ENCODE results near the gene DNASE1L1.

The DNASE1L1 gene

GRCh38 chrX:154436374-154436982 lies 27.4 kb upstream of the DNASE1L1 start:
- peak; percentile 24 for DNase-seq

GRCh38 chrX:154435171-154435733 lies 26.2 kb upstream of the DNASE1L1 start:
- no peak for DNase-seq

GRCh38 chrX:154434394-154435168 lies 25.5 kb upstream of the DNASE1L1 start:
- DNase-seq = no peak

DNA sequence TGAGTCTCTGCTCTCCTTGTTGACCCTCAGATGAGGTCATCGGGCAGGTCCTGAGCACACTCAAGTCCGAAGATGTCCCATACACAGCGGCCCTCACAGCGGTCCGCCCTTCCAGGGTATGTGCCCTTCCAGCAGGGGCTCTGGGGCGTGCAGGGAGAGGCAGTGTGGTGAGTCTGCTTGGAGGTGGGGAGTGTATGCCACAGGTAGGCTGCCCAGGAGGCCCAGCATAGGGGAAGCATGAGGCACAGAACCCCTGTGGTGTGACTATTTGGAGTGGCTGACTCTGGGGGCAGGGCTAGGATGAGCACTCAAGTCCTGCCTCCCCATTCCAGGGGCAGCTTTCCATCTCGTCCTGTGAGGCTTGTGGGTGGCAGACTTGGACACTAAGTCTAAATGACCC lies 24.6 kb upstream of the DNASE1L1 start:
- no peak for DNase-seq

- no peak for DNase-seq
Measured at GRCh38 chrX:154432210-154432609, 23.2 kb upstream of the DNASE1L1 start.

GRCh38 chrX:154431341-154431740 lies 22.3 kb upstream of the DNASE1L1 start:
- DNase-seq = no peak

DNA sequence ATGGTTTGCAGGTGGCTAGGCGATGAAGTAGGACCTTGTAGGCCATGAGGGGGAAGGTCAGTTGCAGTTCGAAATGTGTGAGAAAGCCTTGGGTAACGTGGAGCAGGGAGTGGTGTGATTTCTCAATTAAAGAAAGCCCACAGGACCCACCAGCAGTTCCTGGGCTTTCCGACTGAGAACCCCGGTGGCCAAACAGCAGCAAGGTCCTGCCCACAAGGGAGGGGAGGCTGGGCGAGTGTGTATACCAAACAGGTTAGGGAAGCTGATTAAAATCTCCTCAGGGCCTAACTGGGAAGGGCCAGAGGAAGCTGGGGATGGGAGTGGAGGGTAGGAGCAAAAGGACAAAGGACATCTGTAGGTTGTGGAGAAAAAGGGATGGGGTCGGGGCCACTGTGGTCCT lies 21.9 kb upstream of the DNASE1L1 start:
- no peak for DNase-seq

DNA sequence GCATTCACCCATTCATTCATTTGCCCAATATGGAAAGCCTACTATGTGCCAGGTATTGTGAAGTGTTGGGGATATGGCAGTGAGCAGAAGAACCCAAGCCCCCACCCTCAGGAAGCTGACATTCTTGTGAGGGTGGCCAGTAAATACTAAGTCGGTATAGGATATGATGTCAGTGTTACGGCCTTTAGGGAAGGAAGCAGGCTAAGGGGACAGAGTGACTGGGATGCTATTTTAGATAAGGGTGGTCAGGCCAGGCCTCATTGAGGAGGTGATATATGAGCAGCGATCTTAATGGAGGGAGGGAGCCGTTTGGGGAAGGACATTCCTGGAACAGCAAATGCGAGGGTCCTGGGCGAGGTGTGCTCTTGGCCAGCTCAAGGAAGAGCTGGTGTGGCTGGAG lies 21.4 kb upstream of the DNASE1L1 start:
- no peak for DNase-seq

DNA sequence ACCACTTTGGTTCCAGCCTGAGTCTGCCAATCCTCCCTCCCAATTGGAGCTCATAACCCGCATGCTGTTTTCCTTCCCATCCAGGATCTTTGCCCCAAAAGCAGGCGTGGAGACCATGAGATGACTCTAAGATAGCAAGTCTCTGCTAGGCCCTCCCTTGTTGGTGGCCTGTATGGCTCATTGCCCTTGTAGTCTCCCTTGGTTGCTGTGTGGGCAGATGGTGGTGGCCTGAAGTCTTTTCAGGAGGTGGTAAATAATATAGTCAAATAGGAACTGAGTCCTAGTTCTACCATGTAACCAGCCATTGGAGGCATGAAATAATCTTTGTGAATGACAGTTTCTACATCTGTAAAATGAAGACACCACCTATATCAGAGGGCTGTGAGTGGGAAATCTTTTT lies 20.7 kb upstream of the DNASE1L1 start:
- DNase-seq = no peak

GRCh38 chrX:154428176-154429171 lies 19.4 kb upstream of the DNASE1L1 start, which contains the start of gene ATP6AP1:
Gene ATP6AP1 (plus strand): TSS chrX:154428677. CDS start chrX:154428693, 16 bp downstream.
- peak; percentile 82 for DNase-seq

DNA sequence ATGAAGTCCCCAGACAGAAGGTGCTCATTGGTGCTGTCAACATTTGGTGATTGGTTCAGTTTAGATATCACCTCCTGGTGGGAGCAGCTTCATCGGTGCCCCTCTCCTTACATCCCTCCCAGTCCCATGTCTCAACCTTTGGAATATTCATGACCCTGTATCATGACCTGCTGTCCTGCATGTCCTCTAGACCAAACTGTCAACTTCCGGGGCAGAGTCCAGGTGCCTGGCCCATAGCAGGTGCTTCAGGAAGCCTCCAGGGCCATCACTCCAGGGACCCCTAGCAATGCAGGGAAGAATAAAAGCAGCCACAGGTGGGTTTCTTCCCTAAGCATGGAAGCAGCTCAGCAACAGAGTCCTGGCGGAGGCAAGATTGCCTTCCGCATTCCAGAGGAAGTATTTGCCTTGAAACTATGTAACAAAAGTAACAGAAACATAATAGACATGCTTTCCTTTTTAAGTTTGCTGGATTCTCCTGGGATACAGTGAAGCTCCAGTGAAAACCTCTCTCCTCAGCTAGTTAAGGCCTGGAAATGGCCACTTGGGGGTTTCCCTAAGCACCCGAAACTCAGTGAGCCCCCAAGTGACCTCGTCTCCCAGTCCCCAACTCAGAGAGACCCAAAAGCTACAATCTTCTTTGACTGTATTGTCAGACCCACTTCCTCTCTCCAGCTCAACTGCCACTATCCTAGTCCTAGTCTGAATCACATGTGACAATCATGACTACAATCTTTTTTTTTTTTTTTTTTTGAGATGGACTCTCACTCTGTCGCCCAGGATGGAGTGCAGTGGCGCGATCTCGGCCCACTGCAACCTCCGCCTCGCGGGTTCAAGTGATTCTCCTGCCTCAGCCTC lies 18.1 kb upstream of the DNASE1L1 start:
- DNase-seq = no peak

- no peak for DNase-seq
Measured at GRCh38 chrX:154420402-154420756, 11.3 kb upstream of the DNASE1L1 start.

- DNase-seq = no peak
Measured at GRCh38 chrX:154419688-154420401, 10.8 kb upstream of the DNASE1L1 start.

DNA sequence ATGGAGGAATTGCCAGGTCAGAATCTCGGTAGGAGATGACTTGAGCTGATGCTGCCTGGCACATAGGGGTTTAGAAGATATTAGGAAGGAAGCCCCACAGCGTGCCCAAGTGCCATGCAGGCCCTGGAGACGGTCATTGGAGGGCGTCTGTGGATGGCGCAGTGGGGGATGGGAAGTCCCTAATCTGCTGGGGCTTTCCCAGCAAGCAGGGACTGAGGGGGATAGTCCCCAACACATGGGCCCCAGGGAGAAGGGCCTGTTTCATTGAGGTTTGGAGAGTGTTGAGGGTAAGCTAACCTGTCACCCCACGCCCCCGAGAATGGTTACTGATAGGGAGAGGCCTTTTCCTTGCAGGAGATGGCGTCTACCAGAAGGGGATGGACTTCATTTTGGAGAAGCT lies 10.1 kb upstream of the DNASE1L1 start:
- DNase-seq = no peak

GRCh38 chrX:154417157-154417556 lies 8.1 kb upstream of the DNASE1L1 start:
- DNase-seq = peak; percentile 24

DNA sequence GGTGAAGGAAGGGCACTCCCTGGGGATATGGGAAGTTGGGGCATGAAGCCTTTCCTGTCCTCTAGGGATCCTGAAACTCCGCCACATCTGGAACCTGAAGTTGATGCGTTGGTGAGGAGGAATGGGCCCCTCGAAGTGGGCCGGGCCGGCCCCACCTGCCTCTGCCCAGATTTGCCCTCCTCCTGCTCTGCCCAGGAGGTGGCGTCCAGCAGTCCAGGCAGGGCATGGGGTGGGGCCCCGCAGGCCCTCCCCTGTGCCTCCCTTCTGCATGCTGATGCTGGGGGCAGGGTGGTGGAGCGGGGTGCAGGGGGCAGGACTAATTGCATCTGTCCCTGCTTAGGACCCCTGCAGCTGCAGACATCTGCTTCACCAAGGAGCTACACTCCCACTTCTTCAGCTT lies 4.1 kb upstream of the DNASE1L1 start:
- DNase-seq = no peak

- DNase-seq = no peak
Measured at GRCh38 chrX:154412468-154412867, 3.4 kb upstream of the DNASE1L1 start.

GRCh38 chrX:154411981-154412340 lies 2.9 kb upstream of the DNASE1L1 start:
- peak; percentile 9 for DNase-seq

GRCh38 chrX:154408659-154409221 lies 314 bp downstream of the DNASE1L1 start:
- DNase-seq = no peak

DNA sequence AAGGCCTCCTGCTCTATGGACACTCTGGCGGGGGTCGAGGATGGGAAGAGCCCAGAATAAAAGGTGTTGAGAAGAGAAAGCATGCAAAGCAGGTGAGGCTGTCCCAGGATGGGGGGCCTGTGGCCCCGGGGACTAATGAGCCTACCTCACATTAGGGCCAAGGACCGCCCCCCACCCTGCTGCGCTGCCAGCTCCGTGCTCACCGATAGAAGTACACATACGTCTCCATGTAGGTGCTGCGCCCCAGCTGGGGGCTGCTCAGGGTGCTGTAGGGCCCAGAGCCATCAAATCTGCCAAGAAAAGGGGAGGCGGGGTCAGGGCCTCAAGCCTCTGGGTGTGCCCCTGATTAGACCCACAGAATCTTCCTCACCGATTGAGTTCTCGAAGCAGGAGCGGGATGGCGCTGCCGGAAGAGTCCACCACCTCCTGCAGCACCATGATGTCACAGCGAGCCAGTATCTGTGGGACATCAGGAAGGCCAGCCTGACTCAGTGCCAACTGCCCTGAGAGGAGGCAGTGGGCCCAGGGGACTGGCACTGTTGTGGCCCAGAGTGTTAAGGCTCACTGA lies 4.3 kb downstream of the DNASE1L1 start:
- DNase-seq = no peak

GRCh38 chrX:154403858-154404257 lies 5.2 kb downstream of the DNASE1L1 start:
- no peak for DNase-seq
